ENCODE results near the gene VWA7.

The VWA7 gene

DNA sequence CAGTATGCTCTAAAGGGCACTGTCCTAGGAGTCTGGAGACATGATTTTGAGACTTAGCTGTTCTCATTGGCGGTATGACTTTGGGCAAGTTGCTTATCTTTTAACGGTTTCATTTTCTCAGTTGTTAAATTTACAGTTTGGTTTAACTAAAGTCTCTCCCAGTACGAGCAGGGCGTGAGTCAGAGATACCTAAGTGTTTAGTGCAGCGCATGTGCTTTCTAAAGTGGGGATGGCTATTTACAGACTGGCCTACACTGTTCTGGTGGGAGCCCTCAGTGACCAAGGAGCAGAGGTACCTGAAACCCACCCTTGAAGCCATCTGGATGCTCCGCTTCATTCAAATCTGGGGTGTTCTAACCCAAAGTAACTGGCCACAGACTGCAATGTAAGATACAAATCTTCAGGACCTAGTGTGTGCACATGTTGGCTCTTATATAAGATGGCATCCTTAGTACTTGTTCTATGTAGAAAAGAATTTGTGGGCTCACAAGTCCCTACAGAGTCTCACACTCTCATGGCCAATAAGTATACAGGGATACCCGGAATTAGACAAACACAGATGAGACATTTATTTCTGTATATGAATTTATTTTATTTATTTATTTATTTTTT, 26.6 kb downstream of the VWA7 start:
- TF ChIP-seq, protein P1, sequence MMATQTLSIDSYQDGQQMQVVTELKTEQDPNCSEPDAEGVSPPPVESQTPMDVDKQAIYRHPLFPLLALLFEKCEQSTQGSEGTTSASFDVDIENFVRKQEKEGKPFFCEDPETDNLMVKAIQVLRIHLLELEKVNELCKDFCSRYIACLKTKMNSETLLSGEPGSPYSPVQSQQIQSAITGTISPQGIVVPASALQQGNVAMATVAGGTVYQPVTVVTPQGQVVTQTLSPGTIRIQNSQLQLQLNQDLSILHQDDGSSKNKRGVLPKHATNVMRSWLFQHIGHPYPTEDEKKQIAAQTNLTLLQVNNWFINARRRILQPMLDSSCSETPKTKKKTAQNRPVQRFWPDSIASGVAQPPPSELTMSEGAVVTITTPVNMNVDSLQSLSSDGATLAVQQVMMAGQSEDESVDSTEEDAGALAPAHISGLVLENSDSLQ (IDR thresholded peaks at IDR 0.05): no peak
- TF ChIP-seq NFRKB (IDR thresholded peaks at IDR 0.05) (no peak), TARDBP (IDR thresholded peaks at IDR 0.05) (no peak), LEF1 (IDR thresholded peaks at IDR 0.05; ENCODE audit: borderline replicate concordance) (no peak), FOXM1 (IDR thresholded peaks at IDR 0.05; ENCODE audit: borderline replicate concordance) (no peak), FOXK2 (IDR thresholded peaks at IDR 0.05) (no peak), CTBP1 (IDR thresholded peaks at IDR 0.05; ENCODE audit: borderline replicate concordance) (no peak), ELF4 (IDR thresholded peaks at IDR 0.05) (no peak)
- CTCF ChIA-PET: no interaction called here
- no peak for DNase-seq (ENCODE audit: extremely low spot score)
- POLR2A ChIA-PET: interaction anchor here (1.0 to 5.3 kb wide), 2 partner anchors 12 to 20 kb away, joined by 3 to 57 read pairs; partner anchors contain the start of genes CLIC1 and MSH5

GRCh38 chr6:31749301-31750036, 27.7 kb downstream of the VWA7 start:
- TF ChIP-seq SP1 (IDR thresholded peaks at IDR 0.05) (no peak), L3MBTL2 (conservative IDR thresholded peaks at IDR 0.05) (no peak)
- ChIA-PET CTCF (no interaction called here), POLR2A (interaction anchor here (1.0 to 5.3 kb wide), 3 partner anchors 11 to 19 kb away, joined by 3 to 57 read pairs (median 3); partner anchors contain the start of genes CLIC1 and MSH5)
- no peak for DNase-seq (ENCODE audit: extremely low spot score)

GRCh38 chr6:31744422-31744821, 32.7 kb downstream of the VWA7 start:
- TF ChIP-seq L3MBTL2 (conservative IDR thresholded peaks at IDR 0.05) (no peak), SP1 (IDR thresholded peaks at IDR 0.05) (no peak), CTBP1 (IDR thresholded peaks at IDR 0.05; ENCODE audit: borderline replicate concordance) (no peak), FOXA1 (IDR thresholded peaks at IDR 0.05) (no peak), HDGF (IDR thresholded peaks at IDR 0.05; ENCODE audit: borderline replicate concordance) (no peak), FOXK2 (IDR thresholded peaks at IDR 0.05) (no peak), ZNF384 (IDR thresholded peaks at IDR 0.05) (no peak), ELF4 (IDR thresholded peaks at IDR 0.05) (no peak), FOXM1 (IDR thresholded peaks at IDR 0.05; ENCODE audit: borderline replicate concordance) (no peak), LEF1 (IDR thresholded peaks at IDR 0.05; ENCODE audit: borderline replicate concordance) (no peak)
- DNase-seq (ENCODE audit: extremely low spot score): no peak
- POLR2A ChIA-PET: interaction anchor here (1.5 to 1.7 kb wide), 2 partner anchors 11 to 41 kb away, joined by 3 read pairs; partner anchors contain the start of gene ABHD16A
- CTCF ChIA-PET: no interaction called here

GRCh38 chr6:31742894-31743293, 34.2 kb downstream of the VWA7 start:
- DNase-seq (ENCODE audit: extremely low spot score): no peak
- POLR2A ChIA-PET: no interaction called here
- CTCF ChIA-PET: no interaction called here
- TF ChIP-seq HDGF (IDR thresholded peaks at IDR 0.05; ENCODE audit: borderline replicate concordance) (no peak), ARNT (IDR thresholded peaks at IDR 0.05) (no peak), TARDBP (IDR thresholded peaks at IDR 0.05) (no peak), SUZ12 (IDR thresholded peaks at IDR 0.05) (no peak), LEF1 (IDR thresholded peaks at IDR 0.05; ENCODE audit: borderline replicate concordance) (no peak), SP1 (IDR thresholded peaks at IDR 0.05) (no peak), NFRKB (IDR thresholded peaks at IDR 0.05) (no peak), ZNF384 (IDR thresholded peaks at IDR 0.05) (no peak), BHLHE40 (IDR thresholded peaks at IDR 0.05; ENCODE audit: borderline replicate concordance) (no peak), ELF4 (IDR thresholded peaks at IDR 0.05) (no peak), FOXA1 (IDR thresholded peaks at IDR 0.05) (no peak)
- TF ChIP-seq, protein P1 (IDR thresholded peaks at IDR 0.05): no peak

DNA sequence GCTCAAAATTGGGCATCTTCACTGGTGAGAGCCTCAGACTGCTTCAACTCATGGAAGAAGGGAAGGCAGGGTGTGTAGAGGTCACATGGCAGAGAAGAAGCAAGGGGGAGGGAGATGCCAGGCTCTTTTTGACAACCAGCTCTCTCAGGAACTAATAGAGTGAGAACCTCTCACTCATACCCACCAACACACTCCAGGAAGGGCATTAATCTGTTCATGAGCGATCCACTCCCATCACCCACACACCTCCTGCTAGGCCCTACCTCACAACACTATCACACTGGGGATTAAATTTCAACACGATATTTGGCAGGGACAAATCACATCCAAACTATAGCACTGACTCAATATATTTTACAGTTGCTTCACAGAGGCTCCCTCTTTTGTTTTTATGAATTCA, 35.3 kb downstream of the VWA7 start:
- no peak for DNase-seq (ENCODE audit: extremely low spot score)
- POLR2A ChIA-PET: interaction anchor here (1.5 to 1.6 kb wide), 2 partner anchors 9 to 74 kb away, joined by 5 to 6 read pairs; partner anchors contain the start of genes HSPA1A and HSPA1L
- TF ChIP-seq NFRKB (IDR thresholded peaks at IDR 0.05): no peak
- no peak for TF ChIP-seq BHLHE40 (IDR thresholded peaks at IDR 0.05; ENCODE audit: borderline replicate concordance)
- no peak for TF ChIP-seq FOXM1 (IDR thresholded peaks at IDR 0.05; ENCODE audit: borderline replicate concordance)
- TF ChIP-seq SUZ12 (IDR thresholded peaks at IDR 0.05): no peak
- no peak for TF ChIP-seq FOXA1 (IDR thresholded peaks at IDR 0.05)
- no peak for TF ChIP-seq ELF4 (IDR thresholded peaks at IDR 0.05)
- no peak for TF ChIP-seq HDGF (IDR thresholded peaks at IDR 0.05; ENCODE audit: borderline replicate concordance)
- no peak for TF ChIP-seq SP1 (IDR thresholded peaks at IDR 0.05)
- TF ChIP-seq L3MBTL2 (conservative IDR thresholded peaks at IDR 0.05): no peak
- no peak for TF ChIP-seq FOXK2 (IDR thresholded peaks at IDR 0.05)
- no peak for TF ChIP-seq LEF1 (IDR thresholded peaks at IDR 0.05; ENCODE audit: borderline replicate concordance)
- TF ChIP-seq TARDBP (IDR thresholded peaks at IDR 0.05): no peak
- TF ChIP-seq, protein P1 (IDR thresholded peaks at IDR 0.05): no peak
- TF ChIP-seq CTBP1 (IDR thresholded peaks at IDR 0.05; ENCODE audit: borderline replicate concordance): no peak
- no peak for TF ChIP-seq ZNF384 (IDR thresholded peaks at IDR 0.05)
- no peak for TF ChIP-seq ARNT (IDR thresholded peaks at IDR 0.05)
- CTCF ChIA-PET: no interaction called here

All from HEK293T (cell line).